ENCODE measurements around the gene ITPA.

GRCh38 chr20:3223651-3223993, 14.3 kb downstream of the ITPA start:
- no peak for TF ChIP-seq CTCF (IDR thresholded peaks at IDR 0.05)
- no peak for TF ChIP-seq POLR2A (IDR thresholded peaks at IDR 0.05)
